PFSK-1 (cell line): ENCODE results near the gene SLC1A2.

Experiments
- POLR2AphosphoS5 ChIP-seq: IDR thresholded peaks from 2 replicates; pipeline ENCODE4 v1.6.1; 2012; ENCODE audit warnings: low read depth, mild to moderate bottlenecking, control low read depth, low read length, moderate library complexity
- TAF1 ChIP-seq: IDR thresholded peaks from 2 replicates; pipeline ENCODE4 v1.6.1; 2012; ENCODE audit warnings: low read length, control low read depth, borderline replicate concordance; ENCODE audit not compliant: insufficient read depth

DNA sequence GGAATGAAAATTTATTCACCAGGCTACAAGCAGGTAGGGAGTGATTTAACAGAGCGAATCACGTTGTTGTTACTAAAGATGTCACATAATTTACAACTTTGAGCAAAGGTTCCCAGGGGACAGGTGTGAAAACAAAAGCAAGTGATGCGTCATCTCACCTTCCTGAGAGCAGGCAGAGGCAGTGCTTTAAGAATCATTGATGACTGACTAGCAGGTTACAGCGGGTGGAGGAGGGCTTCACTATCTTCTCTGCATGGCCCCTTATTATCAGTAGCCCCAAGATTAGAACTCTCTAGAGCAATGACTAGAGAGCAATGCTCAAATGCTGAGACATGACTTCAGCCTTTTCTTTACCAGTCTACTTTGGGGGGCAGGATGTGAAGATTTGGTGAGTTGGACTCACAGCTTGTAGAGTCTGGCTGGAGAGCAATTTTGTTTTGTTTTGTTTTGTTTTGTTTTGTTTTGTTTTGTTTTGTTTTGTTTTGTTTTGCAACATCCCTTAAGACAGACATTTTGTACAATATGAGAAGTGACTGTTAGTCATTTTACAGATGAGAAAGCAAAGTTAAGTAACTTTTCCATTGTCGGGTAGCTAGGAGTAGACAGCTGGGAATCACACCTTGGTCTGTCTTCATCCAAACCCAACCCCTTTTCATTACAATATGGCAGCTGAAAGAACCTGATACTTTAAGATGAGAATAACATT, 84.8 kb downstream of the SLC1A2 start:
- TF ChIP-seq POLR2AphosphoS5 = no peak
- no peak for TF ChIP-seq TAF1
